Nephron (organoid): ENCODE data around the gene ADCYAP1R1.

Experiments
- H3K27ac Mint-ChIP-seq, 3 experiments: 2 replicates each; pipeline ENCODE4 v1.8.0; 2020; ENCODE audit warnings: mixed read lengths in 3 of 3, mild to moderate bottlenecking in 2 of 3, moderate library complexity in 1 of 3
- H3K27me3 Mint-ChIP-seq: 2 replicates; pipeline ENCODE4 v1.8.0; 2021; ENCODE audit warnings: low read depth, mild to moderate bottlenecking, moderate library complexity, mixed read lengths
- H3K36me3 Mint-ChIP-seq: 2 replicates; pipeline ENCODE4 v1.8.0; 2020; ENCODE audit warnings: low read depth, mixed read lengths
- H3K4me1 Mint-ChIP-seq: 2 replicates; pipeline ENCODE4 v1.8.0; 2020; ENCODE audit warnings: mixed read lengths
- H3K4me3 Mint-ChIP-seq, 3 experiments: 2 replicates each; pipeline ENCODE4 v1.8.0; 2020; ENCODE audit warnings: mild to moderate bottlenecking in 3 of 3, mixed read lengths in 3 of 3, moderate library complexity in 2 of 3
- H3K9me3 Mint-ChIP-seq: 2 replicates; pipeline ENCODE4 v1.8.0; 2020; ENCODE audit warnings: mixed read lengths
- TF ChIP-seq, protein P1 (sequence below), 3 experiments: fragments of 200-600 bp; sonication (generic); IDR thresholded peaks; one replicate each; pipeline ENCODE4 v1.5.0; 2021; ENCODE audit warnings: antibody characterized with exemption in 3 of 3; ENCODE audit not compliant: unreplicated experiment in 3 of 3

ADCYAP1R1 gene

GRCh38 chr7:31098642-31099360 lies 46.7 kb downstream of the ADCYAP1R1 start:
- no peak overlapping the region for H3K4me3 Mint-ChIP-seq
- no peaks in the 10 kb centered on the region for H3K9me3 Mint-ChIP-seq
- TF ChIP-seq, protein P1, sequence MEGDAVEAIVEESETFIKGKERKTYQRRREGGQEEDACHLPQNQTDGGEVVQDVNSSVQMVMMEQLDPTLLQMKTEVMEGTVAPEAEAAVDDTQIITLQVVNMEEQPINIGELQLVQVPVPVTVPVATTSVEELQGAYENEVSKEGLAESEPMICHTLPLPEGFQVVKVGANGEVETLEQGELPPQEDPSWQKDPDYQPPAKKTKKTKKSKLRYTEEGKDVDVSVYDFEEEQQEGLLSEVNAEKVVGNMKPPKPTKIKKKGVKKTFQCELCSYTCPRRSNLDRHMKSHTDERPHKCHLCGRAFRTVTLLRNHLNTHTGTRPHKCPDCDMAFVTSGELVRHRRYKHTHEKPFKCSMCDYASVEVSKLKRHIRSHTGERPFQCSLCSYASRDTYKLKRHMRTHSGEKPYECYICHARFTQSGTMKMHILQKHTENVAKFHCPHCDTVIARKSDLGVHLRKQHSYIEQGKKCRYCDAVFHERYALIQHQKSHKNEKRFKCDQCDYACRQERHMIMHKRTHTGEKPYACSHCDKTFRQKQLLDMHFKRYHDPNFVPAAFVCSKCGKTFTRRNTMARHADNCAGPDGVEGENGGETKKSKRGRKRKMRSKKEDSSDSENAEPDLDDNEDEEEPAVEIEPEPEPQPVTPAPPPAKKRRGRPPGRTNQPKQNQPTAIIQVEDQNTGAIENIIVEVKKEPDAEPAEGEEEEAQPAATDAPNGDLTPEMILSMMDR (IDR thresholded peaks at IDR 0.05; ENCODE audit: unreplicated experiment in 3 of 3), result no peak
- no peaks in the 10 kb centered on the region for H3K4me1 Mint-ChIP-seq
- no peak overlapping the region for H3K27ac Mint-ChIP-seq
- H3K36me3 Mint-ChIP-seq, result no peaks in the 10 kb centered on the region
- peaks cover 22% of the 10 kb centered on the region for H3K27me3 Mint-ChIP-seq

GRCh38 chr7:31099451-31100444 lies 47.6 kb downstream of the ADCYAP1R1 start:
- Mint-ChIP-seq H3K27me3 (peaks cover 22% of the 10 kb centered on the region), H3K27ac (no peak overlapping the region), H3K36me3 (no peaks in the 10 kb centered on the region), H3K4me1 (no peaks in the 10 kb centered on the region), H3K9me3 (no peaks in the 10 kb centered on the region), H3K4me3 (no peak overlapping the region)
- TF ChIP-seq, protein P1 (IDR thresholded peaks at IDR 0.05; ENCODE audit: unreplicated experiment in 3 of 3), result no peak

- Mint-ChIP-seq H3K9me3 (no peaks in the 10 kb centered on the region), H3K4me3 (no peak overlapping the region), H3K27ac (no peak overlapping the region), H3K27me3 (peaks cover 23% of the 10 kb centered on the region), H3K4me1 (no peaks in the 10 kb centered on the region), H3K36me3 (no peaks in the 10 kb centered on the region)
- TF ChIP-seq, protein P1 (IDR thresholded peaks at IDR 0.05; ENCODE audit: unreplicated experiment in 3 of 3), result no peak
These were observed 48.3 kb downstream of the ADCYAP1R1 start for GRCh38 chr7:31100445-31100844.

- H3K9me3 Mint-ChIP-seq, result no peaks in the 10 kb centered on the region
- peaks cover 25% of the 10 kb centered on the region for H3K27me3 Mint-ChIP-seq
- H3K4me1 Mint-ChIP-seq, result no peaks in the 10 kb centered on the region
- H3K36me3 Mint-ChIP-seq, result no peaks in the 10 kb centered on the region
- no peak overlapping the region for H3K4me3 Mint-ChIP-seq
- TF ChIP-seq, protein P1 (IDR thresholded peaks at IDR 0.05; ENCODE audit: unreplicated experiment in 3 of 3), result no peak
- no peak overlapping the region for H3K27ac Mint-ChIP-seq
These were observed 48.8 kb downstream of the ADCYAP1R1 start for GRCh38 chr7:31100871-31101270.

GRCh38 chr7:31101544-31101943 lies 49.4 kb downstream of the ADCYAP1R1 start:
- Mint-ChIP-seq H3K27ac (no peak overlapping the region), H3K27me3 (peaks cover 25% of the 10 kb centered on the region), H3K36me3 (no peaks in the 10 kb centered on the region), H3K4me1 (no peaks in the 10 kb centered on the region), H3K4me3 (no peak overlapping the region), H3K9me3 (no peaks in the 10 kb centered on the region)
- TF ChIP-seq, protein P1 (IDR thresholded peaks at IDR 0.05; ENCODE audit: unreplicated experiment in 3 of 3), result no peak
